Colonic mucosa (tissue), 4 donors: ENCODE results near the gene ANK2. TPM values are rescaled to one million over a fixed set of nuclear protein-coding genes. Genes with fewer than 3 reads are reported as not detected.

Experiments
- DNase-seq: peaks from one replicate; pipeline ENCODE4 v3.0.0-alpha.2; 2020
- H3K27ac ChIP-seq: fragments of 200-600 bp; one replicate; pipeline ENCODE4 v1.8.0; 2021
- H3K27me3 ChIP-seq: fragments of 200-600 bp; one replicate; pipeline ENCODE4 v1.8.0; 2021
- H3K36me3 ChIP-seq: fragments of 200-600 bp; one replicate; pipeline ENCODE4 v1.8.0; 2021
- H3K4me1 ChIP-seq: fragments of 200-600 bp; one replicate; pipeline ENCODE4 v1.8.0; 2021; ENCODE audit warnings: mild to moderate bottlenecking
- H3K4me3 ChIP-seq: fragments of 200-600 bp; one replicate; pipeline ENCODE4 v1.8.0; 2021
- H3K9ac ChIP-seq, 2 donors: one replicate each; pipeline ENCODE4 v1.7.0; 2013; ENCODE audit warnings: control low read depth in 2 of 2, low read depth in 2 of 2, low read length in 2 of 2
- H3K9me3 ChIP-seq: fragments of 200-600 bp; one replicate; pipeline ENCODE4 v1.8.0; 2021
- intact Hi-C: fragments of 100-400 bp; cut with DNase I; formaldehyde crosslinking; loops from one replicate; pipeline ENCODE4 v1.14.1; 2022
- total RNA-seq, 2 donors: library from RNA; stranded (reverse); fragmentation: NEBNext Ultra II Directional in 1 of 2; extraction: Animal tissue kit (Norgen Biotek cat#: 25700) in 1 of 2; gene quantifications; one replicate each; pipeline ENCODE4 v1.2.1, GENCODE V29; 2021
- TF ChIP-seq, protein P1 (sequence below): fragments of 200-600 bp; IDR thresholded peaks from one replicate; pipeline ENCODE4 v1.8.0; 2022; ENCODE audit warnings: antibody characterized with exemption, mild to moderate bottlenecking
- donor health status: healthy.
- donor health status: DM: no; HTN: no; CAD: no.
- donor health status: DM: no; HTN: no; CAD: no.

ANK2 gene
- total RNA-seq, 2 donors from 2014 or later: 4.6 to 20.7 TPM

GRCh38 chr4:113013751-113014150 lies 35.7 kb upstream of the ANK2 start:
- H3K36me3 ChIP-seq: no peaks in the 10 kb centered on the region
- no peak overlapping the region for H3K27ac ChIP-seq
- no peaks in the 10 kb centered on the region for H3K27me3 ChIP-seq
- no peak overlapping the region for H3K9ac ChIP-seq
- no peak for DNase-seq
- no peaks in the 10 kb centered on the region for H3K9me3 ChIP-seq
- no peak overlapping the region for H3K4me3 ChIP-seq
- no peaks in the 10 kb centered on the region for H3K4me1 ChIP-seq
- intact Hi-C loops: no loop called here
- TF ChIP-seq, protein P1, sequence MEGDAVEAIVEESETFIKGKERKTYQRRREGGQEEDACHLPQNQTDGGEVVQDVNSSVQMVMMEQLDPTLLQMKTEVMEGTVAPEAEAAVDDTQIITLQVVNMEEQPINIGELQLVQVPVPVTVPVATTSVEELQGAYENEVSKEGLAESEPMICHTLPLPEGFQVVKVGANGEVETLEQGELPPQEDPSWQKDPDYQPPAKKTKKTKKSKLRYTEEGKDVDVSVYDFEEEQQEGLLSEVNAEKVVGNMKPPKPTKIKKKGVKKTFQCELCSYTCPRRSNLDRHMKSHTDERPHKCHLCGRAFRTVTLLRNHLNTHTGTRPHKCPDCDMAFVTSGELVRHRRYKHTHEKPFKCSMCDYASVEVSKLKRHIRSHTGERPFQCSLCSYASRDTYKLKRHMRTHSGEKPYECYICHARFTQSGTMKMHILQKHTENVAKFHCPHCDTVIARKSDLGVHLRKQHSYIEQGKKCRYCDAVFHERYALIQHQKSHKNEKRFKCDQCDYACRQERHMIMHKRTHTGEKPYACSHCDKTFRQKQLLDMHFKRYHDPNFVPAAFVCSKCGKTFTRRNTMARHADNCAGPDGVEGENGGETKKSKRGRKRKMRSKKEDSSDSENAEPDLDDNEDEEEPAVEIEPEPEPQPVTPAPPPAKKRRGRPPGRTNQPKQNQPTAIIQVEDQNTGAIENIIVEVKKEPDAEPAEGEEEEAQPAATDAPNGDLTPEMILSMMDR: no peak

DNA sequence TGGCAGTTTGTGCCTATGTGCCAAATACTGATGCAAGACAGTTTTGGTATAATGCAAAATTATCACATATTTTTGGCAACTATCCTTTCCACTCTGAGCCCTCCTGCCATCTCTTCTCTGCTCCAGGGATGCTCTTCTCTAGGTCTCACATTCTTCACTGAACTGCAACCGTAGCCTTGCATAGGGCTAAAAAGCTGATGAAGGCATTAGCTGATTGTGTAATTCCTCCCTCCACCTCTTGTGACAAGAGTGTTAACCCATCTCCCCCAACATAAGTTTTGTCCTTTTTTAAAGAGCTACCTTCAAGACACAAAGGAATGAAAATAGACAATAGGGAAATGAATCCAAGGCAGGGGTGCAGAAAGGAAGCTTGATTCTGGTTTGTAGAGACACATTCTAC lies 33.1 kb upstream of the ANK2 start:
- no peak overlapping the region for H3K4me3 ChIP-seq
- H3K27ac ChIP-seq: no peak overlapping the region
- H3K36me3 ChIP-seq: no peaks in the 10 kb centered on the region
- intact Hi-C loops: no loop called here
- no peak for DNase-seq
- no peak overlapping the region for H3K9ac ChIP-seq
- TF ChIP-seq, protein P1: no peak
- H3K4me1 ChIP-seq: no peaks in the 10 kb centered on the region
- no peaks in the 10 kb centered on the region for H3K27me3 ChIP-seq
- H3K9me3 ChIP-seq: no peaks in the 10 kb centered on the region

DNA sequence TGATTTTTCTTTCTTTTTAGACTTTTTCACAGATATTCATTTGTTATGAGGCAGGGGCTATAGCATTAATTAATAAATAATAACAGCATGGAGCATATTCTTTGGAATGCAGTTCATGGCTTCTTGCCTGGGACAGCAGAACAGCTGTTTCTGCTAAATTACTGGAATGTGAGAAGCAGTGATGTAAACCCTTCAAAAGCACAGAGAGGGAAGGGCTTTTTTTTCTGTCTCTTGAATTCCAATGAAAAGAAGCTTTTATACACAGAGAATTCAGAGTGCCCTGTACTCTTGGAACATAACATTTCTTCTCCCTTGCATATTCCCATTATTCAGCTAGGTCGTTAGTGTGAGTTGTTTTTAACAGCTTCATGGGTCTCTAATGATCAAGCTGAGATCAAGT lies 28.5 kb upstream of the ANK2 start:
- H3K27ac ChIP-seq: no peak overlapping the region
- H3K36me3 ChIP-seq: no peaks in the 10 kb centered on the region
- TF ChIP-seq, protein P1: no peak
- no peak for DNase-seq
- no peak overlapping the region for H3K4me3 ChIP-seq
- no peaks in the 10 kb centered on the region for H3K4me1 ChIP-seq
- H3K9me3 ChIP-seq: no peaks in the 10 kb centered on the region
- H3K27me3 ChIP-seq: no peaks in the 10 kb centered on the region
- intact Hi-C loops: no loop called here
- no peak overlapping the region for H3K9ac ChIP-seq

- intact Hi-C loops: no loop called here
- no peak overlapping the region for H3K27ac ChIP-seq
- H3K9me3 ChIP-seq: no peaks in the 10 kb centered on the region
Observed at GRCh38 chr4:113024388-113024787, 25.1 kb upstream of the ANK2 start.

GRCh38 chr4:113025416-113025815 lies 24.0 kb upstream of the ANK2 start:
- TF ChIP-seq, protein P1: no peak
- no peaks in the 10 kb centered on the region for H3K9me3 ChIP-seq
- intact Hi-C loops: no loop called here
- H3K36me3 ChIP-seq: no peaks in the 10 kb centered on the region
- H3K9ac ChIP-seq: no peak overlapping the region
- no peaks in the 10 kb centered on the region for H3K27me3 ChIP-seq
- no peak for DNase-seq
- no peaks in the 10 kb centered on the region for H3K4me1 ChIP-seq
- H3K4me3 ChIP-seq: no peak overlapping the region
- H3K27ac ChIP-seq: no peak overlapping the region

More at GRCh38 chr4:113024388-113024787, 25.1 kb upstream of the ANK2 start:
- TF ChIP-seq, protein P1: no peak
- no peaks in the 10 kb centered on the region for H3K36me3 ChIP-seq
- H3K27me3 ChIP-seq: no peaks in the 10 kb centered on the region
- no peak overlapping the region for H3K4me3 ChIP-seq
- no peaks in the 10 kb centered on the region for H3K4me1 ChIP-seq
- no peak overlapping the region for H3K9ac ChIP-seq
- no peak for DNase-seq

GRCh38 chr4:113026556-113026955 lies 22.9 kb upstream of the ANK2 start:
- H3K27ac ChIP-seq: no peak overlapping the region

More at GRCh38 chr4:113026556-113026955, 22.9 kb upstream of the ANK2 start:
- TF ChIP-seq, protein P1: no peak
- Histone ChIP-seq H3K4me3 (no peak overlapping the region), H3K9me3 (no peaks in the 10 kb centered on the region), H3K9ac (no peak overlapping the region), H3K4me1 (no peaks in the 10 kb centered on the region), H3K36me3 (no peaks in the 10 kb centered on the region), H3K27me3 (no peaks in the 10 kb centered on the region)
- no peak for DNase-seq
- intact Hi-C loops: no loop called here
